DND-41 (cell line): ENCODE results near the gene AMER1.

Source experiments
- ATAC-seq: fragments of 200-7000 bp; cut with Tn5 transposase; 3 replicates; pipeline ENCODE4 v1.9.1; 2021; ENCODE audit warnings: low read depth; ENCODE audit not compliant: insufficient read depth
- DNase-seq: peaks from one replicate; pipeline ENCODE4 v3.0.0-alpha.2; 2020
- H2AFZ ChIP-seq: 2 replicates; pipeline ENCODE4 v1.6.0; 2012; ENCODE audit warnings: low read depth, low read length
- H3K27ac ChIP-seq: 2 replicates; pipeline ENCODE4 v1.5.1; 2012; ENCODE audit warnings: low read length, inconsistent platforms
- H3K27me3 ChIP-seq: fragments of 200-600 bp; sonication (generic); 2 replicates; pipeline ENCODE4 v1.6.0; 2012; ENCODE audit warnings: low read length, mild to moderate bottlenecking, inconsistent platforms; ENCODE audit not compliant: insufficient read depth, poor library complexity
- H3K36me3 ChIP-seq: 2 replicates; pipeline ENCODE4 v1.5.1; 2012; ENCODE audit warnings: low read length, inconsistent platforms; ENCODE audit not compliant: insufficient read depth
- H3K4me1 ChIP-seq: 2 replicates; pipeline ENCODE4 v1.5.1; 2012; ENCODE audit warnings: mild to moderate bottlenecking, low read length; ENCODE audit not compliant: insufficient read depth
- H3K4me2 ChIP-seq: 2 replicates; pipeline ENCODE4 v1.6.0; 2012; ENCODE audit warnings: mild to moderate bottlenecking, moderate library complexity, low read length, inconsistent platforms; ENCODE audit not compliant: insufficient read depth
- H3K4me3 ChIP-seq, 2 experiments: fragments of 200-600 bp in 1 of 2; shearing (Covaris generic) in 1 of 2; 2 replicates each; pipeline ENCODE4 v1.5.1; 2012 to 2016; ENCODE audit warnings: inconsistent platforms in 2 of 2, low read length in 2 of 2, mild to moderate bottlenecking in 2 of 2, low read depth in 1 of 2, moderate library complexity in 1 of 2
- H3K79me2 ChIP-seq: 2 replicates; pipeline ENCODE4 v1.6.0; 2012; ENCODE audit warnings: low read length, inconsistent platforms; ENCODE audit not compliant: insufficient read depth
- H3K9ac ChIP-seq: 2 replicates; pipeline ENCODE4 v1.6.0; 2012; ENCODE audit warnings: low read depth, mild to moderate bottlenecking, inconsistent platforms, low read length, moderate library complexity
- H3K9me3 ChIP-seq: 2 replicates; pipeline ENCODE4 v1.5.1; 2012; ENCODE audit warnings: low read length, moderate library complexity, mild to moderate bottlenecking, inconsistent platforms; ENCODE audit not compliant: insufficient read depth, severe bottlenecking
- H4K20me1 ChIP-seq: 2 replicates; pipeline ENCODE4 v1.6.0; 2012; ENCODE audit warnings: low read length; ENCODE audit not compliant: insufficient read depth
- EZH2 ChIP-seq: IDR thresholded peaks from 3 replicates; pipeline ENCODE4 v1.6.1; 2012; ENCODE audit warnings: borderline replicate concordance, low read depth, mild to moderate bottlenecking, moderate library complexity, low read length, inconsistent platforms; ENCODE audit not compliant: severe bottlenecking
- TF ChIP-seq, protein P1 (sequence below): IDR thresholded peaks from 2 replicates; pipeline ENCODE4 v1.5.1; 2012; ENCODE audit warnings: borderline replicate concordance, low read length, moderate library complexity, mild to moderate bottlenecking; ENCODE audit not compliant: poor library complexity, severe bottlenecking; ENCODE audit errors: extremely low read depth

The AMER1 gene

DNA sequence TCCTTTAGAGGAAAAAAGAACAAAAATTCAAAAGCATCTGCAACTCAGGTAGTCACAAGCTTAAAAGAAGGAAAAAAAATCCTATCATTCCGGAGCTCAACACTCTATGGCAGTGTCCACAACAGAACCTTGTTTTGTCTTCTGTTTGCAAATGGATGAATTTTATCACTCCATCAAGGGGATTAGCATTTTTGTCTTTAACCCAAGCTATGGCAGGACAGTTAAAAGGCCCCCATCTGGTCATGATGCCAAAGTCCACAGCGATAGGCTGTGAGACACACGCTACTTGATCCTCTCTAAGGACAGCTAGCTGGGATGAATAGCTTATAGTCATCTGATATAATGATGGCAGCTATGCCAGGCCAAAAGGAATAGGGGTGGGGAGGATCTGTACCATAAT is 16.6 kb downstream of the AMER1 start:
- Histone ChIP-seq H3K4me3 (no peak overlapping the region), H3K27me3 (no peaks in the 10 kb centered on the region), H3K9me3 (no peaks in the 10 kb centered on the region), H2AFZ (no peak overlapping the region), H3K4me1 (no peaks in the 10 kb centered on the region), H4K20me1 (no peaks in the 10 kb centered on the region), H3K36me3 (peaks cover 35% of the 10 kb centered on the region), H3K27ac (no peak overlapping the region), H3K4me2 (no peak overlapping the region), H3K9ac (no peak overlapping the region), H3K79me2 (no peaks in the 10 kb centered on the region)
- DNase-seq (no peak), ATAC-seq (no peak)
- TF ChIP-seq, protein P1, sequence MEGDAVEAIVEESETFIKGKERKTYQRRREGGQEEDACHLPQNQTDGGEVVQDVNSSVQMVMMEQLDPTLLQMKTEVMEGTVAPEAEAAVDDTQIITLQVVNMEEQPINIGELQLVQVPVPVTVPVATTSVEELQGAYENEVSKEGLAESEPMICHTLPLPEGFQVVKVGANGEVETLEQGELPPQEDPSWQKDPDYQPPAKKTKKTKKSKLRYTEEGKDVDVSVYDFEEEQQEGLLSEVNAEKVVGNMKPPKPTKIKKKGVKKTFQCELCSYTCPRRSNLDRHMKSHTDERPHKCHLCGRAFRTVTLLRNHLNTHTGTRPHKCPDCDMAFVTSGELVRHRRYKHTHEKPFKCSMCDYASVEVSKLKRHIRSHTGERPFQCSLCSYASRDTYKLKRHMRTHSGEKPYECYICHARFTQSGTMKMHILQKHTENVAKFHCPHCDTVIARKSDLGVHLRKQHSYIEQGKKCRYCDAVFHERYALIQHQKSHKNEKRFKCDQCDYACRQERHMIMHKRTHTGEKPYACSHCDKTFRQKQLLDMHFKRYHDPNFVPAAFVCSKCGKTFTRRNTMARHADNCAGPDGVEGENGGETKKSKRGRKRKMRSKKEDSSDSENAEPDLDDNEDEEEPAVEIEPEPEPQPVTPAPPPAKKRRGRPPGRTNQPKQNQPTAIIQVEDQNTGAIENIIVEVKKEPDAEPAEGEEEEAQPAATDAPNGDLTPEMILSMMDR, result no peak
- no peak for TF ChIP-seq EZH2

DNA sequence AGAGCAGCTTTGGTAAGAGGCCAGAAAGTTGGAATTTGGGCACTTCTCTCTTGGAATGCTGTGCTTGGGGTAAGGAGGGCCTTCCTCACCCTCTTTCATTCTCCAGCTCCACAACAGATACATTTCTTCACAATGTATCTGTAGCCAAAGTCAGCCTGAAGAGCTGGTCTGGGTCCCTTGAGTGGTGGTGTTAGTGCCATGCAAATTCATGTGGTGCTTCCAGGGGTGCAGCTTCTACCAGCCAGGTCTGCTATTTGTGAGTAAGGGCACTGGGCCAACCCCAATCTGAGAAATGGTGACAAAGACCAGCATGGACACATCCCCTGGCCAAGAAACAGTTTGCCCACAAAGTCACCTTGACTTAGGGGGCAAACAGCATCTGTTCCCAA is 17.8 kb downstream of the AMER1 start:
- H3K27ac ChIP-seq, result no peak overlapping the region
- TF ChIP-seq, protein P1, result no peak
- no peak for TF ChIP-seq EZH2
- H3K9ac ChIP-seq, result no peak overlapping the region
- no peak overlapping the region for H3K4me3 ChIP-seq
- no peaks in the 10 kb centered on the region for H3K4me1 ChIP-seq
- ATAC-seq, result no peak
- H3K79me2 ChIP-seq, result no peaks in the 10 kb centered on the region
- no peak overlapping the region for H2AFZ ChIP-seq
- DNase-seq, result no peak
- H4K20me1 ChIP-seq, result no peaks in the 10 kb centered on the region
- no peaks in the 10 kb centered on the region for H3K27me3 ChIP-seq
- peaks cover 28% of the 10 kb centered on the region for H3K36me3 ChIP-seq
- H3K4me2 ChIP-seq, result no peak overlapping the region
- H3K9me3 ChIP-seq, result no peaks in the 10 kb centered on the region

DNA sequence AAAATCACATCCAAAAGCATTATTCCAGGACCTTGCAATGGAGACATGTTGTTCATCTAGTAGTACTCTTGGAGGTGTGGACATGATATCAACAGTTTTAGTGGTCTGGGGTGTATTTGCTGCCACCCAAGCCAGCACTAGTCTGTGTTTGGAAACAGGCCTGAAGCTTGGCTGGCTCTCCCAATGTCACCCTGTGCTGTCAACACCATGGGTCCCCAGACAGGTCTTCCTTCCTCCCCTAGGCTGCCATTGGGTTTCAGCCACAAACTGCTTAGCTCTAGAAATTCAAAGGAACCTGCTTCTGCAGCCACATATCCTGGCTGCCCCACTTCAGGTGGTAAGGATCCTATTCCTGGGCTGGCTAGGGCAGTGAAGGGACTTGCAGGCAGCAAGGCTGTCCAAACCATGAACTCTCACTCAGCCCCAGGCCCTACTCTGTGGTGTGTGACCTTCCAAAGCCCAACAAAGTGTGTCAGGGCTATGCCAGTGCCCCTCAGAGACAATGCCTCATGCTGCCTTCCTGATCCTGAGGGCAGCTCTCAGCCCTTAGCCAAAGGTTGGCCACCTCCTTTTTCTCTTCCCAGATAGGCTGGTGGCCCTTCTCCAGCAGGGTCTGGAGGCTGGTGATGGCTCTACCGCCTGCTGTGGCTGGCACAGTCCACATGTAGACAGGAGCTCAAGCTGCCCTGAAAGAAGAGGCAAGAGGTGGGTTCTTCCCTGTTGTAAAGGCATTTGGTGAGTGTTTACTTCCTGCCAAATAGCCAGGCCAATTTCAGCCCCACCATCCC is 18.3 kb downstream of the AMER1 start:
- Histone ChIP-seq H3K4me1 (no peaks in the 10 kb centered on the region), H3K27me3 (no peaks in the 10 kb centered on the region), H3K79me2 (no peaks in the 10 kb centered on the region), H3K36me3 (peaks cover 23% of the 10 kb centered on the region; the same call in 1 of the 2 replicates), H3K4me2 (no peak overlapping the region), H3K9ac (no peak overlapping the region), H3K9me3 (no peaks in the 10 kb centered on the region), H3K4me3 (no peak overlapping the region), H3K27ac (no peak overlapping the region), H4K20me1 (no peaks in the 10 kb centered on the region), H2AFZ (no peak overlapping the region)
- DNase-seq, result no peak
- no peak for ATAC-seq
- no peak for TF ChIP-seq EZH2
- TF ChIP-seq, protein P1, result no peak

DNA sequence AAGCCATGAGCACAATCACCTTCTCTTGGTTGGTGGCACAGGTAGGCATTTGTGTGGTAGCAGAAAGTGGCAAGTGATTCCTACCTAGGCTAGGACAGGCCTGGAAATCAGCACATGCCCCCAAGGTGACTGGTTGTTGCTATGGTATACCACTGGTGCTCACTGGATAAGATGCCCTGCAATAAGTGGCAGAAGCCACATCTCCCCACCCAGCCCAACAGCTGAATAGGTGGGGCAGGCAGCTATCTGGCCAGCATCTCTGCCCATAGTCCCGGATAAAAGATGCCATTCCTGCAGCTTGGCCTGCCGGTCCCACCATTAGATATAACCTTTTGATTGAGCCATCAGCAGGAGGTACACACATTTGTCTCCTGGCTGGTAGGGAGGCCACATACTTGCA is 21.1 kb downstream of the AMER1 start:
- Histone ChIP-seq H3K36me3 (no peaks in the 10 kb centered on the region; the same call in 1 of the 2 replicates), H2AFZ (no peak overlapping the region), H3K79me2 (no peaks in the 10 kb centered on the region), H3K4me2 (no peak overlapping the region), H3K27me3 (no peaks in the 10 kb centered on the region), H3K9ac (no peak overlapping the region), H3K27ac (no peak overlapping the region), H3K4me3 (no peak overlapping the region), H3K4me1 (no peaks in the 10 kb centered on the region), H3K9me3 (no peaks in the 10 kb centered on the region), H4K20me1 (no peaks in the 10 kb centered on the region)
- no peak for TF ChIP-seq EZH2
- TF ChIP-seq, protein P1, result no peak
- no peak for DNase-seq
- ATAC-seq, result no peak
